Measurements from ENCODE around the gene TCFL5.

The TCFL5 gene

DNA sequence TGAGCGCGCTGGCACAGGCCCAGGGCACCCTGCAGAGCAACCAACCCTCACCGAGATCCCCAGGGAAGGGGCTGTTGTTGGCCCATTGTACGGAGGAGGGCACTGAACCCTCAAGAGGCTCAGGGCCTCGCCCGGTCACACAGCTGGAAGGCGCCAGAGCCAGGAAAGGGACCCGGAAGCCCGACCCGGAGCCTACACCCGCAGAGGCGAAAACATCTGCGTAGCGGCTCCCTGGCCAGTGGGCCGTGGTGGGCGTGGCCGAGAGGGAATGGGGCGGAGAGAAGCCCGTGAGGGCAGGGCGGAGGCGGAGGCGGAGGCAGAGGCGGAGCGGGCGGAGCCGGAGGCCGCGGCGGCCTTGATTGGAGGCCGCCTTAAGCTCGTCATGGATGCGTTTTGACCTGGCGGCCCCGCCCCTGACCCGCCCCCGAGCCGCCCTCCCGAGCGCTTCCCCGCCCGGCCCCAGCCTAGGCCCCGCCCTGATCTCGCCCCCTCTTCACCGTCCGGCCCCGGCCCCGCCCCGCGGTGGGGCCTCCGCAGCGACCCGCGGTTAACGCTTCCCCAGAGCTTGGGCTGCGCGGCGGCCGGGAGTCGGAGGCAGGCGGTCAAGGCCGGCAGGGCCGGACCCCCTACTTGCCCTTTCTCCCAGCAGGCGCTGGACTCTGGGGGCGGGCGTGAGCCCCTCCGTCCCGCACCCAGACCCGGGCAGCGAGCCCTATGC lies 67.5 kb downstream of the TCFL5 start:
- DNase-seq: peak; percentile 96

DNA sequence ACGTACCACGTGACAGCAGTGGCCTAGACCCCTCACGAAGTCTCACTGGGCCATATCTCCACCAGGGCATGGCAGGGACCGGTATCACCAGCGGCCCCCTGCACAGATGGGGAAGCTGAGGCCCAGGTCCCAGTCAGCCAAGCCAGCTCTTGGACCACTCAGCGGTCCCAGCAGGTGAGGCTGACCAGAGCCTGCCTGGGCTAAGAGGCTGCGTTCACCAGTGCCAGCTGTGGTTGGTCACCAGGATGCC lies 67.9 kb downstream of the TCFL5 start:
- no peak for DNase-seq

DNA sequence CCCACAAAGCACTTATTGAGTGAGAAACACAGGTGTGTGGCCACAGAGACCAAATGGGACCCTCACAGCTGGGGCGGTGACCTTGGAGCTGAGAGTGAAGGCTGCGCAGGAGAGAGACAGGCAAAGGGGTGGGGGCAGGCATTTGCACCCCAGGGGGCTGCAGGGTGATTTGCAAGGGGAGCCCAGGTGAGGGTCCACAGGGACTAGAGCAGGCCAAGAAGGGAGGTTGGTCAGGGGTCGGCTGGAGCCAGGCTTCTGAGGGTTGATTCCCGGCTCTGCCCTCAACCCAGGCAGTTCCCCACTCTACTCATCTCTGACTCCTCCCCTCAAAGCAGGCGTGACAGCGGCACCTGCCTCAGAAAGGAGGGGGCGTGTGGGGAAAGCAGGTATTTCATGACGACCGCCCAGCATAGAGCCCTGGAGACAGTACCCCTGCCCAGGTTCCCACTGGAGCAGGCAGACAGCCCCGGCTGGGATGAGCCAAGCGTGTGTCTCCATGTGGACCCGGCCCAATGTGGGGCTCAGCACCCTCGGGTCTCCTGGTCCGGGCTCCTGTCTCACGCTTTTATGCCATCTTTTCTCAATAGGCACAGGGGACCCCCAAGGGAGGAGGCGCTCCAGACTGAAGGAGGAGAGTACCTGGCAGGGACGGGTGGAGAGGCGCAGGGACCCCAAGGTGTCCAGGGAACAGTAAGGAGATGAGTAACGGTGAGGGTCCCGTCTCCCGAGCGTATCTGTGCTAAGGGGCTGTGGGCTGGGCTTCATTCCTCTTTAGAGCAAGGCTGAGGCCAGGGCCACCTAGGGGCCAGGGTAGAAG lies 68.5 kb downstream of the TCFL5 start:
- no peak for DNase-seq

DNA sequence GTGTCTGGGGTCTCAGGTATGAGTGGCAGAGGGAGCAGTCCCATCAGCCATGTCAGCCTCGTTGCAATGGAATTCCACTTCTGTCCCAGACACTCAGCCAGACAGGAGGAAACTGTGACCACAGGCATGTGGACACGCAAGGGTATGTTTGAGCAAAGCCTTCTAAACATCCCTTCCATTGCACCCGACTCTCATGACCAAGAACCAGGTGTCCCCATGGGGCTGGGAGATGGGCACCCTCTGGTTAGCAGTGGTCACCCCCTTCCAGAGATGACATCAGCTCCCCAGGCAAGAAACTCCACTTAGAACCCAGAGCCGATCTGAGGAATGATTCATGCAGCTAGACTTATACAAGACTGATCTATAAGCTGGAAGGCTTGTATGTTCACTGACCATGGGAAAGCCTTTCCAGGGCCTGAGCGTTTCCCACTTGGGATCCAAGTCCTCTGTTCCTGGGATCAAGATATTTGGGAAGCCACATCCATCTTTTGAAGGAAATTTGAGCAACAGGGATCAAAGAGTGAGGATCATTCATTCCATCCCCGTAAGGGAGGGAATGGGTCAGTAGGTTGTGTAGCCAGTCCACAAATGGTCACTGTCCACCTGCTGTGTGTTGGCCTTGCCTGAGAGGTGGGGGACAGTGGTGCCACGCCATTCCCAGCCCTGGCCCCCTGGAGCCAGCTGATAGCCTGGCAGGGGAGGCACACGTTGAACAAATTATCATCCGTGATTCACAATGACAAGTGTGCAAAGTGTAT lies 69.3 kb downstream of the TCFL5 start:
- DNase-seq: no peak

DNA sequence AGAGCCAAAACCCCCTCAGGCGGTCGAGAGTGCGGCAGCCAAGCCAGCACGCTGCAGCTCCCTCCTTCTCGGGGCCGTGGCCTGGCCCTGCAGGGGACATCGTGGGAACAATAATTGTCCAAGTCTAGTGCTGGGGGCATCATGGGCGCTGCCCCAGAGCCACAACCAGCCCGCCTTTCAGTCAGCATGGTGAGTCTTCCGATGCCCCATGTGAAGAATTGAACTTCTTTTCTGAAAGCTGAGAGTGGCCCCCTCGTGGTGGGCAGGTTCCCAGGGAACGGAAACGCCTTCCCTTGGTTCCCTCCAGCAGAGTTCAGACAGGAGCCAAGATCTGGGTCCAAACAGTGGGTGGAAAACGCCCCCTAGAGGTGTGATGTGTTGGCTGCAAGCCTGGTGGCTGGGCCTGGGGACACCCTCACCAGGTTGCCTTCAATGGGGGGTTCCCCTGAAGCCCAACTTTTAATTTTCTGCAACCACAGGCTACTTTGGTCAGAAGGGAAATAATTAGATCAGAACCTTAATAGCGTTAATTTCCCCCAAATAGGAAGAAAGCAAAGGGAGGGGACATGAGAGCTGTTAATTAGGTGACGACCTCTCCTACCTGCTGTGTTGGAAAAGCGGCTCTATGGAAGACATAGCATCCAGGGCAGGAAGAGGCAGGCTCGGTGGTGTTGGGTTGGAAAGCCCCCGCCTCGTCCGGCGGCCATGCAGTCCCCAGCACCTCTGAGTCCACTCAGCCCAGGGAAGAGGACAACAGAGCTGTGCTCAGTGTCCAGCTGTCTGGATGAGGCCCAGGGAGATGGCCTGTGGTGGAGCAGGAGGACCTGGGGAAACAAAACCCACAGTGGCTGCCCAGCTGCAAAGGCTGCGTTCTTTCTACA lies 70.1 kb downstream of the TCFL5 start:
- peak; percentile 80 for DNase-seq
